ENCODE results near the gene SLC35B2.

SLC35B2 gene

DNA sequence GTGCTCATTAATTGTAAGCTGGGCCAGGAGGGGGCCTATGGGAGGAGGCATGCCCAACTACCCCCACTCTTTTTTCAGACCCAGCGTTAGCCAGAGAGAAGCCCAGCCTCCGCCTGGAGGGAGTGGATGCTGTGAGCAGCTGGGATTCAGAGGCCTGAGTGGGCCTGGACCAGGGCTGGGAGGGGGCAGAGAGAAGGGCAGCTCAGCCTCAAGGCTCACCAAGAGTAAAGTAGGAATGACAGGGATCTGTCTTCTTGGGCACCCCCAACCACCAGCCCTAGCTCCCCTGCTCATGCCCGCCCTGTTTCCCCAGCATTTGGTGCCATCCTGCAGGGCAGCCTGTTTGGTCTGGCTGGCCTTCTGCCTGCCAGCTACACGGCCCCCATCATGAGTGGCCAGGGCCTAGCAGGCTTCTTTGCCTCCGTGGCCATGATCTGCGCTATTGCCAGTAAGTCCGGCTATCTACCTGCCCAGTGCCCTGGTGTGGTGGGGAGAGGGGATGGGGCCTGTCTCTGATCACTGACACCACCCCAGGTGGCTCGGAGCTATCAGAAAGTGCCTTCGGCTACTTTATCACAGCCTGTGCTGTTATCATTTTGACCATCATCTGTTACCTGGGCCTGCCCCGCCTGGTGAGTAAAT is 27.2 kb downstream of the SLC35B2 start:
- Mint-ChIP-seq H3K4me1 (ENCODE audit: low read depth) (peaks cover 4% of the 10 kb centered on the region), H3K4me3 (no peak overlapping the region), H3K36me3 (ENCODE audit: low read depth) (peaks cover 54% of the 10 kb centered on the region), H3K9me3 (no peaks in the 10 kb centered on the region), H3K27ac (no peak overlapping the region), H3K27me3 (no peaks in the 10 kb centered on the region)

DNA sequence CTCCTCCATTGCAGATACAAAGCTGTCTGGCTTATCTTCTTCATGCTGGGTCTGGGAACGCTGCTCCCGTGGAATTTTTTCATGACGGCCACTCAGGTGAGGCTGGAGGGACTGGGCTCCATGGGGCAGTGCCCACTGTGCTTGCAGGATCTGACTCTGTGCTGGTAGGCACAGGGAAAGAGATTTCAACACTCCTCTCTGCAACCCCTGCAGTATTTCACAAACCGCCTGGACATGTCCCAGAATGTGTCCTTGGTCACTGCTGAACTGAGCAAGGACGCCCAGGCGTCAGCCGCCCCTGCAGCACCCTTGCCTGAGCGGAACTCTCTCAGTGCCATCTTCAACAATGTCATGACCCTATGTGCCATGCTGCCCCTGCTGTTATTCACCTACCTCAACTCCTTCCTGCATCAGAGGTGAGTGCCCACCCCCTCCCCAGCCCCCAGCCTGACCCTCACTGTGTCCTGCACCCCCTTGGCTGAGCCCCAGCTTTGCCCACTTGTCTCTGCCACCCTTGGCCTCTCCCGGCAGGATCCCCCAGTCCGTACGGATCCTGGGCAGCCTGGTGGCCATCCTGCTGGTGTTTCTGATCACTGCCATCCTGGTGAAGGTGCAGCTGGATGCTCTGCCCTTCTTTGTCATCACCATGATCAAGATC is 27.8 kb downstream of the SLC35B2 start:
- peaks cover 10% of the 10 kb centered on the region for H3K4me1 Mint-ChIP-seq (ENCODE audit: low read depth)
- H3K36me3 Mint-ChIP-seq (ENCODE audit: low read depth), result peaks cover 53% of the 10 kb centered on the region
- no peak overlapping the region for H3K4me3 Mint-ChIP-seq
- H3K27me3 Mint-ChIP-seq, result no peaks in the 10 kb centered on the region
- no peaks in the 10 kb centered on the region for H3K9me3 Mint-ChIP-seq
- H3K27ac Mint-ChIP-seq, result no peak overlapping the region

- Mint-ChIP-seq H3K36me3 (ENCODE audit: low read depth) (peaks cover 51% of the 10 kb centered on the region), H3K9me3 (no peaks in the 10 kb centered on the region), H3K27me3 (no peaks in the 10 kb centered on the region), H3K4me3 (no peak overlapping the region), H3K27ac (no peak overlapping the region), H3K4me1 (ENCODE audit: low read depth) (peaks cover 13% of the 10 kb centered on the region)
Observed at GRCh38 chr6:44228836-44229235, 28.5 kb downstream of the SLC35B2 start.

GRCh38 chr6:44228433-44228832 is 28.9 kb downstream of the SLC35B2 start:
- H3K4me1 Mint-ChIP-seq (ENCODE audit: low read depth), result peaks cover 13% of the 10 kb centered on the region
- H3K27ac Mint-ChIP-seq, result no peak overlapping the region
- peaks cover 51% of the 10 kb centered on the region for H3K36me3 Mint-ChIP-seq (ENCODE audit: low read depth)
- no peaks in the 10 kb centered on the region for H3K9me3 Mint-ChIP-seq
- H3K27me3 Mint-ChIP-seq, result no peaks in the 10 kb centered on the region
- H3K4me3 Mint-ChIP-seq, result no peak overlapping the region

DNA sequence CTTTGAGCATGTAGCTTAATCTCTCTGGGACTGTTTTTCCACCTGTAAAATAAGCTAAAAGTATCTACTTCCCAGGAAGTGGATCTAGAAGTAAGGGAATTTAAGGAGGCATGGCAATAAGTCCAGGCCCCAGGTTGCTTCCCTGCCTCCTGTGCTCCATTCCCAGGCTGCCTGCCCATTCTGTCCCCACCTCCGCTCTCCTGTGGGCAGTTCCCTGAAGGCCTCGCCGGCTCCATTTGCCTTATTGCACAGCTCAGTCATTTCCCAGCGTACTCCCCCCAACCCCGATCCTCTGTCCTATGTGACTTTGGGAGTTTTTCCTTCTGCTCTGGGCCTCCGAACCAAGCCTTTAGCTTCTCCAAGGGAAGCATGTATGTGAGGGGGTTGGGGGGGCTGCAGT is 29.3 kb downstream of the SLC35B2 start:
- peaks cover 51% of the 10 kb centered on the region for H3K36me3 Mint-ChIP-seq (ENCODE audit: low read depth)
- no peaks in the 10 kb centered on the region for H3K27me3 Mint-ChIP-seq
- peaks cover 15% of the 10 kb centered on the region for H3K4me1 Mint-ChIP-seq (ENCODE audit: low read depth)

DNA sequence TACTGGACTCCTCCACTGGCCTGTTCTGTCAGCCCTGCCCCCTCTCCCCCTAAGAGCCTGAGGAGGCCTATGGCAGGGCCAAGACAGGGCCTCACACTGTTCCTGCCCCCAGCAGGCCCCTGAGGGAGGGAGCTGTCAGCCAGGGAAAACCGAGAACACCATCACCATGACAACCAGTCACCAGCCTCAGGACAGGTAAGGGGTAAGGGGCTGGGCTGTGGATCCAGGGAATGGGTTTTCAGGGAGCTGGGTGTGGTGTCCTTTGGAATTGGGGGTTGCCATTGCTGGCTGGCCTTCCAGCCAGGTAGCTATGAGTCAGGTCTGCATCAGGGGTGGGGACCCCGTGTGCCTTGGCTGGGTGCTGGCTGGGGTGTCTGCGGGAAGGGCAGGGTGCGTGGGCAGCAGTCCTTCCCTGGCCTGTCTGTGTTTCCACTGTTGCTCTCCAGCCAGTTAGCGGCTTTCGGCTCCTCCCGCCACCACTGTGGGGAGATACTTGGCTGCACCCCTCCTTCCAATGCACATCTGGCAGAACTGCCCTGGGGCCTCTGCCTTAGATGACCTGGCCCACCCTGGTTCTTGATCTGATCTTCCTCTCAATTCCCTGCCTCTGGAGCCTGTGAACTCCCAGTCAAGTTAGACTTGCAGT is 30.1 kb downstream of the SLC35B2 start:
- Mint-ChIP-seq H3K4me3 (no peak overlapping the region), H3K9me3 (no peaks in the 10 kb centered on the region), H3K36me3 (ENCODE audit: low read depth) (peaks cover 46% of the 10 kb centered on the region)

More for the DNA sequence above, 29.3 kb downstream of the SLC35B2 start:
- Mint-ChIP-seq H3K27ac (no peak overlapping the region), H3K4me3 (no peak overlapping the region), H3K9me3 (no peaks in the 10 kb centered on the region)

GRCh38 chr6:44226368-44227147 is 30.8 kb downstream of the SLC35B2 start:
- H3K36me3 Mint-ChIP-seq (ENCODE audit: low read depth), result peaks cover 41% of the 10 kb centered on the region
- H3K27me3 Mint-ChIP-seq, result no peaks in the 10 kb centered on the region
- no peak overlapping the region for H3K27ac Mint-ChIP-seq
- H3K4me1 Mint-ChIP-seq (ENCODE audit: low read depth), result peaks cover 29% of the 10 kb centered on the region
- no peak overlapping the region for H3K4me3 Mint-ChIP-seq
- H3K9me3 Mint-ChIP-seq, result no peaks in the 10 kb centered on the region

More for the DNA sequence above, 30.1 kb downstream of the SLC35B2 start:
- Mint-ChIP-seq H3K4me1 (ENCODE audit: low read depth) (peaks cover 22% of the 10 kb centered on the region), H3K27me3 (no peaks in the 10 kb centered on the region), H3K27ac (no peak overlapping the region)

- no peaks in the 10 kb centered on the region for H3K27me3 Mint-ChIP-seq
- no peaks in the 10 kb centered on the region for H3K9me3 Mint-ChIP-seq
- peaks cover 36% of the 10 kb centered on the region for H3K36me3 Mint-ChIP-seq (ENCODE audit: low read depth)
- H3K27ac Mint-ChIP-seq, result no peak overlapping the region
- peaks cover 36% of the 10 kb centered on the region for H3K4me1 Mint-ChIP-seq (ENCODE audit: low read depth)
- peak overlapping the region; percentile 72 for H3K4me3 Mint-ChIP-seq
Observed at GRCh38 chr6:44225579-44226325, 31.6 kb downstream of the SLC35B2 start.

- peak overlapping the region; percentile 92 for H3K4me3 Mint-ChIP-seq
- H3K27me3 Mint-ChIP-seq, result no peaks in the 10 kb centered on the region
- H3K36me3 Mint-ChIP-seq (ENCODE audit: low read depth), result peaks cover 34% of the 10 kb centered on the region
- H3K9me3 Mint-ChIP-seq, result no peaks in the 10 kb centered on the region
- H3K27ac Mint-ChIP-seq, result peak overlapping the region; percentile 86
- H3K4me1 Mint-ChIP-seq (ENCODE audit: low read depth), result peaks cover 38% of the 10 kb centered on the region
Observed at GRCh38 chr6:44224965-44225305, 32.4 kb downstream of the SLC35B2 start.

- Mint-ChIP-seq H3K36me3 (ENCODE audit: low read depth) (peaks cover 27% of the 10 kb centered on the region), H3K27me3 (no peaks in the 10 kb centered on the region), H3K4me1 (ENCODE audit: low read depth) (peaks cover 44% of the 10 kb centered on the region), H3K9me3 (no peaks in the 10 kb centered on the region), H3K4me3 (peak overlapping the region; percentile 92), H3K27ac (peak overlapping the region; percentile 86)
Observed at GRCh38 chr6:44224029-44224964, 33.0 kb downstream of the SLC35B2 start.

DNA sequence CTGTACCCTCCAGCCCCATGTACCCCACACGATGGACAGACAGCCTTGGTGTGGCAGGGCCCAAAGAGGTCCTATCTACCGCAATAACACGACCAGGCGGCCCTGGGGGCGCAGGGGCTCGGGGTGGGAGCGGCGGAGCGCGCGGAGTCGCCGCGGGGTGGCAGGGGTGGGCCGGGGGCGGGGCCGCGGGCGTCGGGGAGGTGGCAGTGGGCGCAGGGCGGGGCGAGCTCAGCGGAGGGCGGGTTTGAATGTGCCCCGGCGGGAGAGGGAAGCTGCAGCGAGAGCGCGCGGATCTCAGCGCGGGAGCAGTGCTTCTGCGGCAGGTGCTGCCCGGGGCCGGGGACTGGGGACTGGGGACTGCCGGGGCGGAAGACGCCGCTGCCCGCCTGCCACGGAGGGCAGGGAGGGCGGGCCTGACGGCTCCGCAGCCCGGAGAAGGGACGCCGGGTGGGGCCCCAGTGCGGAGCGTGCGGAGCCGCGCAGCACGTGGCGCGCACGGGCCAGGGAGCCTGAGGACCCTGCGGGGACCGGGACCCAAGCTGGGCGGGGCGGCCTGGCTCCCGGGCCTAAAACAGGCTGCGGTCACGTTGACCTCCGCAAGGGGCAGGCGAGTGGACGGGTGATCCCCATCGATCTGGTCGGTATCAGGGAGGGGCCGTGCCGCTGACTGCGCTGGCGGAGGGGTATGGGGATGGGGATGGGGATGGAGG is 33.9 kb downstream of the SLC35B2 start, which contains the start of gene SLC29A1:
Gene SLC29A1 (plus strand): TSS at position 277 of the 710 bp plus-strand sequence. CDS start 3,719 bp downstream, outside the sequence.
- no peaks in the 10 kb centered on the region for H3K9me3 Mint-ChIP-seq

GRCh38 chr6:44222486-44223318 is 34.6 kb downstream of the SLC35B2 start:
- Mint-ChIP-seq H3K36me3 (ENCODE audit: low read depth) (peaks cover 14% of the 10 kb centered on the region), H3K27ac (peak overlapping the region; percentile 94), H3K9me3 (no peaks in the 10 kb centered on the region), H3K27me3 (no peaks in the 10 kb centered on the region), H3K4me1 (ENCODE audit: low read depth) (peaks cover 55% of the 10 kb centered on the region), H3K4me3 (peak overlapping the region; percentile 92)

More for the DNA sequence above, 33.9 kb downstream of the SLC35B2 start, which contains the start of gene SLC29A1:
- Mint-ChIP-seq H3K4me3 (peak within 1 kb of the TSS; percentile 92), H3K4me1 (ENCODE audit: low read depth) (peaks cover 50% of the 10 kb centered on the region), H3K27me3 (no peaks in the 10 kb centered on the region), H3K27ac (peak within 1 kb of the TSS; percentile 94), H3K36me3 (ENCODE audit: low read depth) (peaks cover 21% of the 10 kb centered on the region)
